ENCODE results near the gene MALSU1.

DNA sequence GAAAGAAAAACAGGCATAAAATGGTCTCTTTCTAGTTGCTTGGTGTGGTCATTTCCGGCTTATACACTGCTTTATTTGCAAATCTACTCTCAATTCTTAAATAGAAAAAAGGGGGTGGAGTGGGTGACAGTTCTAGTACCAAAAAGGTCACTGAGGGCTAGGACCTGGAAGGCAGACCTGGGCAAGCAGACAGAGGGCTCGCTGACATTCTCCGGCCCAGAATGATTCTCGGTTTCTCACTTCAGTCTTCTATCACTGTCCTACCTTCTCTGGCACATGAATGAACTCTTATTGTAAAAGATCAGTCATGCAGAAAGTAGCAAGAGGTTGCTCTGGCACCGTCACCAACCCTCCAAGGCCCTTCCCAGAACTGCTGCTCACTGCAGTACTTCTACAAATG lies 54.0 kb downstream of the MALSU1 start:
- no peak for TF ChIP-seq CTCF (IDR thresholded peaks at IDR 0.05)
- no peak for TF ChIP-seq POLR2A (IDR thresholded peaks at IDR 0.05)

All from testis (tissue), 2 donors.